MM.1S (cell line): Measurements from ENCODE around the gene SLC8B1.

Source experiments
- EZH2phosphoT487 ChIP-seq: fragments of 300-600 bp; sonication (generic); IDR thresholded peaks from 2 replicates; pipeline ENCODE4 v1.6.1; 2018; ENCODE audit warnings: antibody characterized with exemption, low read length
- TF ChIP-seq, protein P1 (sequence below): fragments of 300-600 bp; sonication (generic); IDR thresholded peaks from 2 replicates; pipeline ENCODE4 v1.5.1; 2016; ENCODE audit warnings: antibody characterized with exemption, low read length, mixed read lengths

GRCh38 chr12:113277511-113277910 is 57.4 kb downstream of the SLC8B1 start:
- TF ChIP-seq, protein P1, sequence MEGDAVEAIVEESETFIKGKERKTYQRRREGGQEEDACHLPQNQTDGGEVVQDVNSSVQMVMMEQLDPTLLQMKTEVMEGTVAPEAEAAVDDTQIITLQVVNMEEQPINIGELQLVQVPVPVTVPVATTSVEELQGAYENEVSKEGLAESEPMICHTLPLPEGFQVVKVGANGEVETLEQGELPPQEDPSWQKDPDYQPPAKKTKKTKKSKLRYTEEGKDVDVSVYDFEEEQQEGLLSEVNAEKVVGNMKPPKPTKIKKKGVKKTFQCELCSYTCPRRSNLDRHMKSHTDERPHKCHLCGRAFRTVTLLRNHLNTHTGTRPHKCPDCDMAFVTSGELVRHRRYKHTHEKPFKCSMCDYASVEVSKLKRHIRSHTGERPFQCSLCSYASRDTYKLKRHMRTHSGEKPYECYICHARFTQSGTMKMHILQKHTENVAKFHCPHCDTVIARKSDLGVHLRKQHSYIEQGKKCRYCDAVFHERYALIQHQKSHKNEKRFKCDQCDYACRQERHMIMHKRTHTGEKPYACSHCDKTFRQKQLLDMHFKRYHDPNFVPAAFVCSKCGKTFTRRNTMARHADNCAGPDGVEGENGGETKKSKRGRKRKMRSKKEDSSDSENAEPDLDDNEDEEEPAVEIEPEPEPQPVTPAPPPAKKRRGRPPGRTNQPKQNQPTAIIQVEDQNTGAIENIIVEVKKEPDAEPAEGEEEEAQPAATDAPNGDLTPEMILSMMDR = no peak
- no peak for TF ChIP-seq EZH2phosphoT487
